ENCODE data around the gene WNT9B.

DNA sequence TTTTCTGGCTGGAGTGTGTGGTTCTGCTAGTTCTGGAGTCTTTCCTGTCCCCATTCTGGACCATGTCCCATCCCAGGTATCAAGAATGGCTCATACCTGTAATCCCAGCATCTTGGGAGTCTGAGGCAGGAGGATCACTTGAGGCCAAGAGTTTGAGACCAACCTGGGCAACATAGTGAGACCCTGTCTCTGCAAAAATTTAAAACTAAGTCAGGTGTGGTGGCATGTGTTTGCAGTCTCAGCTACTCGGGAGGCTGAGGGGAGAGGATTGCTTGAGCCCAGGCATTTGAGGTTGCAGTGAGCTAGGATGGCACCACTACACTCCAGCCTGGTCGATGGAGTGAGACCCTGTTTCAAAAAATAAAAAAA lies 17.6 kb upstream of the WNT9B start:
- TF ChIP-seq, protein P1, sequence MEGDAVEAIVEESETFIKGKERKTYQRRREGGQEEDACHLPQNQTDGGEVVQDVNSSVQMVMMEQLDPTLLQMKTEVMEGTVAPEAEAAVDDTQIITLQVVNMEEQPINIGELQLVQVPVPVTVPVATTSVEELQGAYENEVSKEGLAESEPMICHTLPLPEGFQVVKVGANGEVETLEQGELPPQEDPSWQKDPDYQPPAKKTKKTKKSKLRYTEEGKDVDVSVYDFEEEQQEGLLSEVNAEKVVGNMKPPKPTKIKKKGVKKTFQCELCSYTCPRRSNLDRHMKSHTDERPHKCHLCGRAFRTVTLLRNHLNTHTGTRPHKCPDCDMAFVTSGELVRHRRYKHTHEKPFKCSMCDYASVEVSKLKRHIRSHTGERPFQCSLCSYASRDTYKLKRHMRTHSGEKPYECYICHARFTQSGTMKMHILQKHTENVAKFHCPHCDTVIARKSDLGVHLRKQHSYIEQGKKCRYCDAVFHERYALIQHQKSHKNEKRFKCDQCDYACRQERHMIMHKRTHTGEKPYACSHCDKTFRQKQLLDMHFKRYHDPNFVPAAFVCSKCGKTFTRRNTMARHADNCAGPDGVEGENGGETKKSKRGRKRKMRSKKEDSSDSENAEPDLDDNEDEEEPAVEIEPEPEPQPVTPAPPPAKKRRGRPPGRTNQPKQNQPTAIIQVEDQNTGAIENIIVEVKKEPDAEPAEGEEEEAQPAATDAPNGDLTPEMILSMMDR (IDR thresholded peaks at IDR 0.05) = no peak
- TF ChIP-seq POLR2A (IDR thresholded peaks at IDR 0.05; ENCODE audit: low read depth) (no peak), POLR2AphosphoS5 (IDR thresholded peaks at IDR 0.05) (no peak), EP300 (IDR thresholded peaks at IDR 0.05) (no peak)

All from esophagus muscularis mucosa (tissue), 4 donors.